Measurements from ENCODE around the gene ALG1.
"Not testable (repeated sequence)": the region's sequence is repeated elsewhere in the genome, so short reads cannot be mapped to it uniquely, and the experiment has no call there.

- not testable (repeated sequence) for TF ChIP-seq CTCF (IDR thresholded peaks at IDR 0.05 in 4 of 5, conservative IDR thresholded peaks at IDR 0.05 in 1 of 5); POLR2A (IDR thresholded peaks at IDR 0.05)
These were observed 18.4 kb downstream of the ALG1 start for GRCh38 chr16:5089911-5090555.
